ENCODE results near the gene SPAG9.

The SPAG9 gene

GRCh38 chr17:50916708-50917417 lies 203.8 kb downstream of the SPAG9 start:
- no peaks in the 10 kb centered on the region for H3K9me3 ChIP-seq (ENCODE audit: insufficient read depth, low read depth, low read length)
- no peak overlapping the region for H3K9ac ChIP-seq (ENCODE audit: low read depth, low read length)
- peaks cover 28% of the 10 kb centered on the region; the same call in 1 of the 2 replicates for H3K4me1 ChIP-seq (ENCODE audit: insufficient read depth, low read length)
- no peaks in the 10 kb centered on the region for H3K27me3 ChIP-seq (ENCODE audit: insufficient read depth, low read length)
- H3K27ac ChIP-seq (ENCODE audit: low read length): no peak overlapping the region
- H3K4me3 ChIP-seq (ENCODE audit: low read length): no peak overlapping the region
- no peaks in the 10 kb centered on the region for H3K36me3 ChIP-seq (ENCODE audit: insufficient read depth, low read depth, low read length)

- no peak overlapping the region for H3K27ac ChIP-seq (ENCODE audit: low read length)
- H3K9me3 ChIP-seq (ENCODE audit: insufficient read depth, low read depth, low read length): no peaks in the 10 kb centered on the region
- no peaks in the 10 kb centered on the region for H3K36me3 ChIP-seq (ENCODE audit: insufficient read depth, low read depth, low read length)
- H3K27me3 ChIP-seq (ENCODE audit: insufficient read depth, low read length): no peaks in the 10 kb centered on the region
- no peak overlapping the region for H3K4me3 ChIP-seq (ENCODE audit: low read length)
- peaks cover 33% of the 10 kb centered on the region; the same call in 1 of the 2 replicates for H3K4me1 ChIP-seq (ENCODE audit: insufficient read depth, low read length)
- H3K9ac ChIP-seq (ENCODE audit: low read depth, low read length): no peak overlapping the region
Observed at GRCh38 chr17:50916026-50916707, 204.5 kb downstream of the SPAG9 start.

GRCh38 chr17:50914505-50915063 lies 206.1 kb downstream of the SPAG9 start:
- no peaks in the 10 kb centered on the region for H3K27me3 ChIP-seq (ENCODE audit: insufficient read depth, low read length)
- H3K4me3 ChIP-seq (ENCODE audit: low read length): no peak overlapping the region
- no peak overlapping the region for H3K9ac ChIP-seq (ENCODE audit: low read depth, low read length)
- no peaks in the 10 kb centered on the region for H3K36me3 ChIP-seq (ENCODE audit: insufficient read depth, low read depth, low read length)
- H3K9me3 ChIP-seq (ENCODE audit: insufficient read depth, low read depth, low read length): no peaks in the 10 kb centered on the region
- no peak overlapping the region for H3K27ac ChIP-seq (ENCODE audit: low read length)
- peaks cover 33% of the 10 kb centered on the region; the same call in 1 of the 2 replicates for H3K4me1 ChIP-seq (ENCODE audit: insufficient read depth, low read length)

- Histone ChIP-seq H3K4me1 (ENCODE audit: insufficient read depth, low read length) (peaks cover 27% of the 10 kb centered on the region; the same call in 1 of the 2 replicates), H3K27me3 (ENCODE audit: insufficient read depth, low read length) (no peaks in the 10 kb centered on the region), H3K4me3 (ENCODE audit: low read length) (no peak overlapping the region), H3K36me3 (ENCODE audit: insufficient read depth, low read depth, low read length) (no peaks in the 10 kb centered on the region), H3K27ac (ENCODE audit: low read length) (no peak overlapping the region), H3K9me3 (ENCODE audit: insufficient read depth, low read depth, low read length) (no peaks in the 10 kb centered on the region), H3K9ac (ENCODE audit: low read depth, low read length) (no peak overlapping the region)
Observed at GRCh38 chr17:50913120-50913519, 207.5 kb downstream of the SPAG9 start.

All from iPS-20b (cell line).